BJ (cell line): ENCODE data around the gene OPN1SW. TPM values are rescaled to one million over a fixed set of nuclear protein-coding genes. Genes with fewer than 3 reads are reported as not detected.

Source experiments
- CTCF ChIA-PET: fragments of 350-600 bp; formaldehyde crosslinking; extraction: SDS; loops from one replicate; lab custom pipeline; 2021; ENCODE audit warnings: antibody characterized with exemption, inconsistent platforms; lab: Yijun Ruan, JAX
- POLR2A ChIA-PET: fragments of 300-600 bp; sonication (Branson Sonifier 250); formaldehyde crosslinking; extraction: SDS; loops from one replicate; lab custom pipeline; 2021; ENCODE audit warnings: antibody characterized with exemption; lab: Charles Lee
- DNase-seq: peaks from one replicate; pipeline ENCODE4 v3.0.0-alpha.2; 2011; ENCODE audit warnings: low read depth
- H3K27me3 ChIP-seq: 2 replicates; pipeline ENCODE4 v1.6.0; 2011; ENCODE audit warnings: low read length; ENCODE audit not compliant: control insufficient read depth, insufficient read depth
- H3K36me3 ChIP-seq: 2 replicates; pipeline ENCODE4 v1.5.1; 2011; ENCODE audit warnings: low read length; ENCODE audit not compliant: control insufficient read depth, insufficient read depth
- H3K4me3 ChIP-seq: 2 replicates; pipeline ENCODE4 v1.5.1; 2011; ENCODE audit warnings: low read depth, mild to moderate bottlenecking, control low read depth, low read length
- CTCF ChIP-seq: IDR thresholded peaks from 2 replicates; pipeline ENCODE4 v1.5.1; 2011; ENCODE audit warnings: low read depth, mild to moderate bottlenecking, control low read depth, inconsistent platforms, low read length, moderate library complexity; ENCODE audit not compliant: insufficient read depth
- polyA plus RNA-seq: library from polyadenylated mRNA; depleted of rRNA; stranded (reverse); fragments of >200 nt; gene quantifications from 2 replicates; pipeline ENCODE4 v1.2.3, GENCODE V29; 2011

OPN1SW gene
- polyA plus RNA-seq, 1 experiment: not detected

DNA sequence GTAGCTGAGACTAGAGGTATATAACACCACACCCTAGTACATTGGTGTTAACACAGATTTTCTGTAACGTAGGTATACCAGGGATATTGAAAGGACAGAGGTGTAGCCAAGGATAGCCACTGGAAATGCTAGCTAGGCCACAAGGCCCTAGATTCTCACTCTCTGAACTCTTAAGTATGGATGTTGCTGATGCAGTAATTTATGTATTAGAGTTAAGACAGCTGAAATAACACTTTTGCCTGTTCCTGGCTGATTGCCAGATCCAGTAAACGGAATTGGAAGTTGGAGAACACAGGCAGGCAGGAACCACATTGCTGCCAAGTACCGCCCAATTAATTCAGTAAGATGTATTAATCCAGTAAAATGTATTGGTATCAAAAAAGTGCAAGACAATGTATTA lies 34.6 kb downstream of the OPN1SW start:
- H3K36me3 ChIP-seq: peaks cover 2% of the 10 kb centered on the region
- no peak for TF ChIP-seq CTCF
- POLR2A ChIA-PET: interaction anchor here (0.6 to 3.3 kb wide), 3 partner anchors 15 to 90 kb away, joined by 3 to 19 read pairs (median 3); no protein-coding TSS in a partner anchor
- H3K4me3 ChIP-seq: peak overlapping the region; percentile 81
- no peaks in the 10 kb centered on the region for H3K27me3 ChIP-seq
- CTCF ChIA-PET: interaction anchor here (1.0 to 2.6 kb wide), 6 partner anchors 12 to 353 kb away, joined by 3 to 12 read pairs (median 6); no protein-coding TSS in a partner anchor
- no peak for DNase-seq

GRCh38 chr7:128739990-128740682 lies 35.5 kb downstream of the OPN1SW start:
- H3K27me3 ChIP-seq: no peaks in the 10 kb centered on the region
- H3K4me3 ChIP-seq: peak overlapping the region; percentile 81
- no peak for TF ChIP-seq CTCF
- no peaks in the 10 kb centered on the region for H3K36me3 ChIP-seq
- POLR2A ChIA-PET: interaction anchor here (0.6 to 3.3 kb wide), 7 partner anchors 12 to 92 kb away, joined by 3 to 19 read pairs (median 10); no protein-coding TSS in a partner anchor
- CTCF ChIA-PET: interaction anchor here (0.9 to 2.6 kb wide), 6 partner anchors 16 to 352 kb away, joined by 3 to 12 read pairs (median 5); no protein-coding TSS in a partner anchor
- no peak for DNase-seq

GRCh38 chr7:128739048-128739962 lies 36.3 kb downstream of the OPN1SW start, which contains the start of gene CALU:
TSS of gene CALU (plus strand) at chr7:128739359. CDS start at chr7:128748584, 9,225 bp downstream.
- ChIA-PET POLR2A (interaction anchor here (0.5 to 3.3 kb wide), 9 partner anchors 11 to 731 kb away, joined by 3 to 19 read pairs (median 12); no protein-coding TSS in a partner anchor), CTCF (interaction anchor here (0.8 to 2.1 kb wide), 6 partner anchors 16 to 144 kb away, joined by 3 to 12 read pairs (median 5); partner anchors contain the start of gene ATP6V1F)
- Histone ChIP-seq H3K36me3 (no peaks in the 10 kb centered on the region), H3K27me3 (no peaks in the 10 kb centered on the region), H3K4me3 (peak within 1 kb of the TSS; percentile 81)
- DNase-seq: peak; percentile 84
- TF ChIP-seq CTCF: no peak

GRCh38 chr7:128738570-128739047 lies 37.0 kb downstream of the OPN1SW start:
- CTCF ChIA-PET: interaction anchor here (0.7 to 2.0 kb wide), 5 partner anchors 14 to 141 kb away, joined by 3 to 8 read pairs (median 4); partner anchors contain the start of gene ATP6V1F
- DNase-seq: no peak
- Histone ChIP-seq H3K27me3 (no peaks in the 10 kb centered on the region), H3K4me3 (peak overlapping the region; percentile 81), H3K36me3 (no peaks in the 10 kb centered on the region)
- TF ChIP-seq CTCF: no peak
- POLR2A ChIA-PET: interaction anchor here (0.5 to 2.7 kb wide), 6 partner anchors 10 to 296 kb away, joined by 3 to 19 read pairs (median 10); no protein-coding TSS in a partner anchor
